HepG2 (cell line): ENCODE measurements around the gene CELSR2. TPM values are rescaled to one million over a fixed set of nuclear protein-coding genes. Genes with fewer than 3 reads are reported as not detected.
A peak's percentile ranks its signal among the peaks of the same experiment; 100 is the strongest.

Experiments used
- ELF1 ChIP-seq: sonication (generic); formaldehyde crosslinking; IDR thresholded peaks from 2 replicates; pipeline ENCODE4 v1.4.0; 2020; ENCODE audit warnings: missing genetic modification reagents
- ERF ChIP-seq: IDR thresholded peaks from 2 replicates; pipeline ENCODE4 v1.6.1; 2018; ENCODE audit warnings: missing biosample characterization, missing genetic modification reagents
- FOXA3 ChIP-seq: IDR thresholded peaks from 2 replicates; pipeline ENCODE4 v1.6.1; 2016; ENCODE audit warnings: missing genetic modification reagents, missing compliant biosample characterization
- GPN1 ChIP-seq: sonication (generic); formaldehyde crosslinking; IDR thresholded peaks from 2 replicates; pipeline ENCODE4 v1.5.1; 2020; ENCODE audit warnings: missing genetic modification reagents, borderline replicate concordance
- HIC2 ChIP-seq: sonication (generic); formaldehyde crosslinking; IDR thresholded peaks from 2 replicates; pipeline ENCODE4 v1.9.0; 2022; ENCODE audit warnings: low read depth, missing genetic modification reagents
- IRF2 ChIP-seq: IDR thresholded peaks from 2 replicates; pipeline ENCODE4 v1.6.1; 2018; ENCODE audit warnings: missing genetic modification reagents, missing compliant biosample characterization
- MIER2 ChIP-seq: IDR thresholded peaks from 2 replicates; pipeline ENCODE4 v1.6.1; 2016; ENCODE audit warnings: missing biosample characterization, missing genetic modification reagents
- NR3C1 ChIP-seq: sonication (generic); formaldehyde crosslinking; IDR thresholded peaks from 2 replicates; pipeline ENCODE4 v1.4.0; 2020; ENCODE audit warnings: missing genetic modification reagents
- PCBP2 ChIP-seq: fragments of 200-400 bp; formaldehyde crosslinking; optimal IDR thresholded peaks from 2 replicates; pipeline ENCODE3; 2018; ENCODE audit warnings: low read length, low read depth; ENCODE audit not compliant: poor library complexity, severe bottlenecking
- RCOR2 ChIP-seq: IDR thresholded peaks from 2 replicates; pipeline ENCODE4 v1.6.1; 2016; ENCODE audit warnings: missing biosample characterization, missing genetic modification reagents
- RFX1 ChIP-seq: fragments of 450-650 bp; IDR thresholded peaks from 2 replicates; pipeline ENCODE4 v1.6.1; 2017
- SIN3B ChIP-seq: fragments of 150-350 bp; IDR thresholded peaks from 2 replicates; pipeline ENCODE4 v1.6.1; 2014; ENCODE audit warnings: low read length
- USF2 ChIP-seq, 2 experiments: sonication (generic) in 1 of 2; formaldehyde crosslinking in 1 of 2; IDR thresholded peaks; 2 replicates each; pipeline versions ENCODE4 v1.5.1 to v1.6.1; 2011 to 2020; ENCODE audit warnings: borderline replicate concordance in 1 of 2, low read depth in 1 of 2, low read length in 1 of 2, mild to moderate bottlenecking in 1 of 2, missing genetic modification reagents in 1 of 2, moderate library complexity in 1 of 2
- ZNF138 ChIP-seq: sonication (generic); formaldehyde crosslinking; IDR thresholded peaks from 2 replicates; pipeline ENCODE4 v1.5.0; 2020; ENCODE audit warnings: mild to moderate bottlenecking, low read depth, missing genetic modification reagents
- ZNF282 ChIP-seq: fragments of 450-650 bp; IDR thresholded peaks from 2 replicates; pipeline ENCODE4 v1.6.1; 2018; ENCODE audit not compliant: partially characterized antibody
- ZNF350 ChIP-seq: sonication (generic); formaldehyde crosslinking; IDR thresholded peaks from 2 replicates; pipeline ENCODE4 v1.4.0; 2020; ENCODE audit warnings: mild to moderate bottlenecking, low read depth, missing genetic modification reagents, borderline replicate concordance
- ZSCAN25 ChIP-seq: sonication (generic); formaldehyde crosslinking; IDR thresholded peaks from 2 replicates; pipeline ENCODE4 v1.8.0; 2022; ENCODE audit warnings: mild to moderate bottlenecking, missing genetic modification reagents
- polyA plus RNA-seq, 8 experiments: library from polyadenylated mRNA; depleted of rRNA in 3 of 8; stranded (reverse) in 7 of 8; unstranded in 1 of 8; fragments of >200 nt; fragmentation: Illumina TruSeq in 4 of 8; extraction: Trizol in 4 of 8; gene quantifications; 2 replicates each; pipeline versions ENCODE4 v1.2.1 to v1.2.3, GENCODE V29; 2011 to 2016; ENCODE audit warnings: low read depth in 4 of 8, missing spikeins in 1 of 8, mixed read lengths in 1 of 8; ENCODE audit not compliant: insufficient read depth in 1 of 8
- total RNA-seq, 5 experiments: library from RNA; depleted of rRNA; stranded (reverse); fragments of >200 nt; fragmentation: Illumina TruSeq; extraction: Trizol; gene quantifications; 2 replicates each; pipeline ENCODE4 v1.2.3, GENCODE V29; 2016; ENCODE audit warnings: low read depth in 1 of 5
- TF ChIP-seq, protein P1 (sequence below): sonication (generic); formaldehyde crosslinking; IDR thresholded peaks from 2 replicates; pipeline ENCODE4 v1.8.0; 2023; ENCODE audit warnings: mild to moderate bottlenecking, missing genetic modification reagents
- TF ChIP-seq, protein P2 (sequence below): sonication (generic); formaldehyde crosslinking; IDR thresholded peaks from 2 replicates; pipeline ENCODE4 v1.4.0; 2020; ENCODE audit warnings: mild to moderate bottlenecking, missing genetic modification reagents
- TF ChIP-seq, protein P3 (sequence below): sonication (generic); formaldehyde crosslinking; IDR thresholded peaks from 2 replicates; pipeline ENCODE4 v1.8.0; 2022; ENCODE audit warnings: mild to moderate bottlenecking, missing genetic modification reagents
- TF ChIP-seq, protein P4 (sequence below): sonication (generic); formaldehyde crosslinking; IDR thresholded peaks from 2 replicates; pipeline ENCODE4 v1.4.0; 2020; ENCODE audit warnings: missing genetic modification reagents

CELSR2 gene
- total and polyA plus RNA-seq, 2 of the 13 experiments (the other 11 are each of a cell fraction or from before 2014, with no cell fraction given), result 4.0 to 6.6 TPM

DNA sequence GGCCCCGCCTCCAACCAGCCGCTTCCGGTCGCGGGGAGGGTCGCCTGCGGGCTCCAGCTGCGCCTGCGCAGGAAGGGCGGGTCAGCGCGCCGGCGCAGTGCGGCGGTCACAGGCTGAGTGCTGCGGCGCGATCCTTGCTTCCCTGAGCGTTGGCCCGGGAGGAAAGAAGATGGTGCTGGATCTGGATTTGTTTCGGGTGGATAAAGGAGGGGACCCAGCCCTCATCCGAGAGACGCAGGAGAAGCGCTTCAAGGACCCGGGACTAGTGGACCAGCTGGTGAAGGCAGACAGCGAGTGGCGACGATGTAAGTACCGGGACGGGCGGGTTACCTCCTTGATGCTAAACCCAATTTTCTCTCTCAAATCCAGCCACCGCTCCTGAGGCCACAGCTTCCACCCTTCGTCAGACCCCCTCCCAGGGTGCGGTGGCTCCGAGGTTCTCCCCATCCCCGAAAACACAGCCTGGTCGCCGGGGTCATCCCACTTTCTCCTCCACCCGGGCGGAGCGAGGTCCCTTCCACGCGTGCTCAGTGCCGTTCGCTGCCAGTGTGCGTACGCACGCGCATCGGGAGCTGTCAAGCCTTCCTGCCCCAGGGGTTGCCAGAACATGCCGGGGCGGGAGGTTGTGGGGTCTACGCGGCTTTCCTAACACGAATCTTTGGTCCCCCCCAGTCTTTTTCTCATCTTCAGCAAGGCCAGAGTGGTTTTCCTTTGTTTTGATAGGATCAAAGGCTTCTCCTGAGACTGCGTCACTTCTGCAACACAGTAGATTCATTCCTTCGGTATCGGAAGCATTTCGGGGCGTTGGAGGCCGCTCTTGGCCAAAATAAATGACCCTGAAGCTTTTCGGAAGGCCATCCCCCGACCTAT lies 35.3 kb upstream of the CELSR2 start, which contains the start of gene SARS1 (continued):
- TF ChIP-seq ZNF138 (CRISPR knock-in tag) (no peak), IRF2 (peak; percentile 33; the same call in 1 of the 2 replicates), NR3C1 (CRISPR knock-in tag) (no peak), SIN3B (no peak), RFX1 (no peak), ZNF282 (no peak), MIER2 (CRISPR knock-in tag) (no peak), GPN1 (CRISPR knock-in tag) (no peak), HIC2 (no peak), ELF1 (CRISPR knock-in tag) (peak; percentile 73), RCOR2 (no peak), PCBP2 (no peak), ZSCAN25 (CRISPR knock-in tag) (no peak), USF2 (IDR thresholded peaks at IDR 0.05; ENCODE audit: low read depth, low read length) (no peak), USF2 (CRISPR knock-in tag; IDR thresholded peaks at IDR 0.05; ENCODE audit: borderline replicate concordance) (no peak), ZNF350 (CRISPR knock-in tag) (no peak), ERF (CRISPR knock-in tag) (peak; percentile 34; the same call in 1 of the 2 replicates), FOXA3 (no peak; the same call in 1 of the 2 replicates)
- TF ChIP-seq, protein P1, sequence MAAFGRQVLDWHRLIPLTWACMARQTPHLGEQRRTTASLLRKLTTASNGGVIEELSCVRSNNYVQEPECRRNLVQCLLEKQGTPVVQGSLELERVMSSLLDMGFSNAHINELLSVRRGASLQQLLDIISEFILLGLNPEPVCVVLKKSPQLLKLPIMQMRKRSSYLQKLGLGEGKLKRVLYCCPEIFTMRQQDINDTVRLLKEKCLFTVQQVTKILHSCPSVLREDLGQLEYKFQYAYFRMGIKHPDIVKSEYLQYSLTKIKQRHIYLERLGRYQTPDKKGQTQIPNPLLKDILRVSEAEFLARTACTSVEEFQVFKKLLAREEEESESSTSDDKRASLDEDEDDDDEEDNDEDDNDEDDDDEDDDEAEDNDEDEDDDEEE, result no peak
- TF ChIP-seq, protein P2, sequence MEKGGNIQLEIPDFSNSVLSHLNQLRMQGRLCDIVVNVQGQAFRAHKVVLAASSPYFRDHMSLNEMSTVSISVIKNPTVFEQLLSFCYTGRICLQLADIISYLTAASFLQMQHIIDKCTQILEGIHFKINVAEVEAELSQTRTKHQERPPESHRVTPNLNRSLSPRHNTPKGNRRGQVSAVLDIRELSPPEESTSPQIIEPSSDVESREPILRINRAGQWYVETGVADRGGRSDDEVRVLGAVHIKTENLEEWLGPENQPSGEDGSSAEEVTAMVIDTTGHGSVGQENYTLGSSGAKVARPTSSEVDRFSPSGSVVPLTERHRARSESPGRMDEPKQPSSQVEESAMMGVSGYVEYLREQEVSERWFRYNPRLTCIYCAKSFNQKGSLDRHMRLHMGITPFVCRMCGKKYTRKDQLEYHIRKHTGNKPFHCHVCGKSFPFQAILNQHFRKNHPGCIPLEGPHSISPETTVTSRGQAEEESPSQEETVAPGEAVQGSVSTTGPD, result no peak
- TF ChIP-seq, protein P3, sequence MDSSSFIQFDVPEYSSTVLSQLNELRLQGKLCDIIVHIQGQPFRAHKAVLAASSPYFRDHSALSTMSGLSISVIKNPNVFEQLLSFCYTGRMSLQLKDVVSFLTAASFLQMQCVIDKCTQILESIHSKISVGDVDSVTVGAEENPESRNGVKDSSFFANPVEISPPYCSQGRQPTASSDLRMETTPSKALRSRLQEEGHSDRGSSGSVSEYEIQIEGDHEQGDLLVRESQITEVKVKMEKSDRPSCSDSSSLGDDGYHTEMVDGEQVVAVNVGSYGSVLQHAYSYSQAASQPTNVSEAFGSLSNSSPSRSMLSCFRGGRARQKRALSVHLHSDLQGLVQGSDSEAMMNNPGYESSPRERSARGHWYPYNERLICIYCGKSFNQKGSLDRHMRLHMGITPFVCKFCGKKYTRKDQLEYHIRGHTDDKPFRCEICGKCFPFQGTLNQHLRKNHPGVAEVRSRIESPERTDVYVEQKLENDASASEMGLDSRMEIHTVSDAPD, result no peak
- TF ChIP-seq, protein P4, sequence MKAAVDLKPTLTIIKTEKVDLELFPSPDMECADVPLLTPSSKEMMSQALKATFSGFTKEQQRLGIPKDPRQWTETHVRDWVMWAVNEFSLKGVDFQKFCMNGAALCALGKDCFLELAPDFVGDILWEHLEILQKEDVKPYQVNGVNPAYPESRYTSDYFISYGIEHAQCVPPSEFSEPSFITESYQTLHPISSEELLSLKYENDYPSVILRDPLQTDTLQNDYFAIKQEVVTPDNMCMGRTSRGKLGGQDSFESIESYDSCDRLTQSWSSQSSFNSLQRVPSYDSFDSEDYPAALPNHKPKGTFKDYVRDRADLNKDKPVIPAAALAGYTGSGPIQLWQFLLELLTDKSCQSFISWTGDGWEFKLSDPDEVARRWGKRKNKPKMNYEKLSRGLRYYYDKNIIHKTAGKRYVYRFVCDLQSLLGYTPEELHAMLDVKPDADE (CRISPR knock-in tag), result no peak
